H1 (cell line): ENCODE results near the gene TIGD6. TPM values are rescaled to one million over a fixed set of nuclear protein-coding genes. Genes with fewer than 3 reads are reported as not detected.
A peak's percentile ranks its signal among the peaks of the same experiment; 100 is the strongest.

Experiments used
- CHD7 ChIP-seq: fragments of 300-600 bp; sonication (generic); IDR thresholded peaks from 2 replicates; pipeline ENCODE4 v1.7.1; 2012; ENCODE audit warnings: low read length, moderate library complexity, mild to moderate bottlenecking, inconsistent platforms; ENCODE audit not compliant: insufficient replicate concordance
- E2F6 ChIP-seq: IDR thresholded peaks from 2 replicates; pipeline ENCODE4 v1.6.1; 2012; ENCODE audit warnings: inconsistent platforms
- GTF2F1 ChIP-seq: IDR thresholded peaks from 2 replicates; pipeline ENCODE4 v1.6.1; 2012; ENCODE audit warnings: low read depth, low read length, improper control_type of control experiment, borderline replicate concordance
- RBBP5 ChIP-seq: IDR thresholded peaks from 2 replicates; pipeline ENCODE4 v1.7.1; 2012; ENCODE audit warnings: low read depth, mild to moderate bottlenecking, inconsistent platforms, low read length, moderate library complexity, borderline replicate concordance
- RNF2 ChIP-seq: fragments of 200-900, 300-1000 bp; sonication (generic); IDR thresholded peaks from 2 replicates; pipeline ENCODE4 v1.7.1; 2016; ENCODE audit warnings: borderline replicate concordance, low read depth, mild to moderate bottlenecking, antibody characterized with exemption, low read length; ENCODE audit not compliant: poor library complexity, severe bottlenecking; ENCODE audit errors: missing control alignments
- SAP30 ChIP-seq: fragments of 300-600 bp; sonication (generic); IDR thresholded peaks from 2 replicates; pipeline ENCODE4 v1.7.1; 2012; ENCODE audit warnings: low read length, moderate library complexity, mild to moderate bottlenecking, inconsistent platforms; ENCODE audit not compliant: insufficient read depth, insufficient replicate concordance
- TAF1 ChIP-seq: IDR thresholded peaks from 2 replicates; pipeline ENCODE4 v1.6.1; 2011; ENCODE audit warnings: mild to moderate bottlenecking, low read depth, low read length
- TEAD4 ChIP-seq: IDR thresholded peaks from 2 replicates; pipeline ENCODE4 v1.6.1; 2012; ENCODE audit warnings: low read depth, low read length, inconsistent platforms, mixed read lengths
- polyA plus RNA-seq, 7 experiments: library from polyadenylated mRNA; depleted of rRNA in 3 of 7; stranded (reverse) in 5 of 7; unstranded in 2 of 7; fragments of >200 nt in 5 of 7; fragments of 200-250 nt in 2 of 7; gene quantifications; 1 replicate in 5 of 7; 2 replicates in 1 of 7; 4 replicates in 1 of 7; pipeline versions ENCODE4 v1.2.1 to v1.2.3, GENCODE V29; 2011 to 2013; ENCODE audit warnings: missing spikeins in 2 of 7, mixed read lengths in 2 of 7
- total RNA-seq: library from RNA; stranded (reverse); fragmentation: NEBNext Ultra II Directional; extraction: Animal tissue kit (Norgen Biotek cat#: 25700); gene quantifications from 2 replicates; pipeline ENCODE4 v1.2.1, GENCODE V29; 2021

The TIGD6 gene
- total and polyA plus RNA-seq, 2 of the 8 experiments (the other 6 are each of a cell fraction or from before 2014, with no cell fraction given): 1.3 to 2.4 TPM

GRCh38 chr5:150000256-150000989 lies at the start of gene TIGD6, which contains the start of gene HMGXB3 (continued):
- TF ChIP-seq CHD7 (no peak), RBBP5 (peak; percentile 71; the same call in 1 of the 2 replicates), TEAD4 (no peak), GTF2F1 (0 out of 2 replicates have a peak, but pooled peaks have one; percentile 29), E2F6 (peak; percentile 69), RNF2 (no peak), SAP30 (peak; percentile 60), TAF1 (peak; percentile 87)
